ENCODE data around the gene SRGAP1. TPM values are rescaled to one million over a fixed set of nuclear protein-coding genes. Genes with fewer than 3 reads are reported as not detected.

SRGAP1 gene
- total and polyA plus RNA-seq, 2 of the 4 experiments (the other 2 are of a cell fraction), result 10.0 to 10.2 TPM

DNA sequence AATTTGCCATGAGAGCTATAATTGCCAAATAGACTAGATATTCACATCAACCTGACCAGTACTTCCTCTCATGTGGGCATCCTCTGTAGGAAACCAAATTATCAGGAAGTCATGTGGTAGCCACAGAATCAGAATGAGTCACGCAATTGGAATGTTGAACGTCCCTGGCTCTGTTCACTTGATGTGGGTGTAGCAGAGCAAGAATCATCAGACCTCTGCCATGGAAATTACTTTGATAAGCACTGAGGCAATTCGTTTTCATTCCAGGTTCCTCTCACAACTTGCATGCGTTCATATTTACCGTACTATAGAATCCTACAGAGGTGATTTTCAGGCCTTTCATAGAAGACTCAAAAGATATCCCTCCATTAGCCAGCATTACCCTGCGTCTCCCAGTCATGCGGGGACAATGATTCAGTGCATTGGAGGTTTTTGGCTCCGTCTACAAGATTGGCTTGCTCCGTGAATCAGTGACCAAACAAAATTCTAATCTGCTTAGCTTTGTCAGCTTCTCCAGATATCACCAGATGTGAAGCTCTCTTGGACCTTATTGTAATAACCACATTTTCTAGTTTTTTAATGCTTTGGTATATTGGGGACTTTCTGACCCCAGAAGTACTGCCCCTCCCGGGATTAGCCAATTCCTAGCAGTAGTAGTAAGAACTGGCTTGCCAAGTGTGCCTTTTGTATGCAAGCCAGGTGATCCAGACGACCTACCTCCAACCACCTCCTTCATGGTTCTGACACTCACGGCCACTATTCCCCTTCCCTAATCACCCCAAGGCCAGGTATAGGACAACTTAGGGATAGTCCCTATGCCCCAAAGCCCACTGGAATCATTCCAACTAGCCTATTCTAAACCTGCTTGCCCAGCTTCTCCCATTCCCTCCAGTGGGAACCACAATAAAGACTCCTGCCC is 244.2 kb downstream of the SRGAP1 start (continued):
- TF ChIP-seq, protein P1, sequence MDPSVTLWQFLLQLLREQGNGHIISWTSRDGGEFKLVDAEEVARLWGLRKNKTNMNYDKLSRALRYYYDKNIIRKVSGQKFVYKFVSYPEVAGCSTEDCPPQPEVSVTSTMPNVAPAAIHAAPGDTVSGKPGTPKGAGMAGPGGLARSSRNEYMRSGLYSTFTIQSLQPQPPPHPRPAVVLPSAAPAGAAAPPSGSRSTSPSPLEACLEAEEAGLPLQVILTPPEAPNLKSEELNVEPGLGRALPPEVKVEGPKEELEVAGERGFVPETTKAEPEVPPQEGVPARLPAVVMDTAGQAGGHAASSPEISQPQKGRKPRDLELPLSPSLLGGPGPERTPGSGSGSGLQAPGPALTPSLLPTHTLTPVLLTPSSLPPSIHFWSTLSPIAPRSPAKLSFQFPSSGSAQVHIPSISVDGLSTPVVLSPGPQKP (IDR thresholded peaks at IDR 0.05; ENCODE audit: borderline replicate concordance, low read depth, low read length), result no peak

GRCh38 chr12:64090047-64090446 is 245.5 kb downstream of the SRGAP1 start:
- CTCF ChIA-PET, result interaction anchor here (0.5 kb wide), 1 partner anchor 22 kb away, joined by 3 read pairs; no protein-coding TSS in a partner anchor
- no peaks in the 10 kb centered on the region for H3K27me3 ChIP-seq (ENCODE audit: control insufficient read depth, insufficient read depth, low read length)
- no peak overlapping the region for H3K27ac ChIP-seq (ENCODE audit: insufficient read depth, low read length)
- 0 out of 2 replicates have a peak overlapping the region, but pooled peaks have one; percentile 62 for H4K91ac ChIP-seq (ENCODE audit: insufficient read depth, low read depth, low read length)
- H3K56ac ChIP-seq (ENCODE audit: extremely low read depth, insufficient read depth, low read length), result no peak overlapping the region
- H3K79me1 ChIP-seq (ENCODE audit: low read depth in 1 of 2, low read length in 2 of 2), result peaks cover 18 to 52% of the 10 kb centered on the region in 2 experiments
- H2BK5ac ChIP-seq (ENCODE audit: low read depth, low read length, poor library complexity, severe bottlenecking), result peak overlapping the region; percentile 94
- H3K4ac ChIP-seq (ENCODE audit: low read depth, low read length), result peak overlapping the region; percentile 54; the same call in 1 of the 2 replicates
- peak overlapping the region; percentile 80; the same call in 1 of the 2 replicates for H2BK20ac ChIP-seq (ENCODE audit: low read depth, low read length)
- H3K36me3 ChIP-seq (ENCODE audit: control insufficient read depth, insufficient read depth, low read length), result peaks cover 8% of the 10 kb centered on the region
- peak overlapping the region; percentile 92; the same call in 1 of the 2 replicates for H3K23ac ChIP-seq (ENCODE audit: low read depth, low read length)
- POLR2A ChIA-PET (ENCODE audit: unreplicated experiment), result no interaction called here
- no peaks in the 10 kb centered on the region for H3K9me3 ChIP-seq (ENCODE audit: control insufficient read depth, insufficient read depth, low read length)
- H2BK15ac ChIP-seq (ENCODE audit: low read depth, low read length), result peak overlapping the region; percentile 86; the same call in 2 of the 3 replicates
- H4K5ac ChIP-seq (ENCODE audit: low read depth, low read length), result no peak overlapping the region
- H3K14ac ChIP-seq (replicated peaks; ENCODE audit: low read depth, low read length), result peak overlapping the region; percentile 83
- H3K4me1 ChIP-seq (ENCODE audit: control insufficient read depth, insufficient read depth, low read length), result peaks cover 21% of the 10 kb centered on the region
- H2AK5ac ChIP-seq (ENCODE audit: low read depth, low read length), result peak overlapping the region; percentile 27; the same call in 1 of the 2 replicates
- H2AFZ ChIP-seq (replicated peaks; ENCODE audit: low read length, poor library complexity), result no peak overlapping the region
- no peak overlapping the region for H2AK9ac ChIP-seq (replicated peaks; ENCODE audit: low read depth, low read length, poor library complexity)
- dilution Hi-C loops (cut with HindIII; ENCODE audit: low sequenced_read_pairs, unreplicated experiment), result no loop called here
- peak overlapping the region; percentile 89 for H2BK120ac ChIP-seq (ENCODE audit: low read depth, low read length)
- H3K18ac ChIP-seq (ENCODE audit: low read depth, low read length), result peak overlapping the region; percentile 80; the same call in 1 of the 2 replicates
- H3K4me2 ChIP-seq (ENCODE audit: low read depth, low read length), result no peak overlapping the region
- ATAC-seq (ENCODE audit: low read depth) (no peak), DNase-seq (no peak)
- no peak overlapping the region for H3K4me3 ChIP-seq (ENCODE audit: insufficient read depth, low read depth, low read length)
- BruUV-seq (replicated peaks), result no TSS peak
- intact Hi-C loops (cut with micrococcal nuclease), result no loop called here
- no CpG with 5 or more reads among the region's 1 CpG for WGBS, 2 experiments (ENCODE audit: extremely low coverage in 2 of 2, insufficient read length in 1 of 2)
- H4K8ac ChIP-seq (ENCODE audit: low read depth in 2 of 2, low read length in 2 of 2), result peak overlapping the region in 1 of 2 experiments; percentile 48; a peak in 1 of 4 replicates
- no peaks in the 10 kb centered on the region for H4K20me1 ChIP-seq (ENCODE audit: insufficient read depth, low read length)
- H3K9me1 ChIP-seq (ENCODE audit: insufficient read depth, low read length), result peaks cover 17% of the 10 kb centered on the region
- no peak overlapping the region for H3K9ac ChIP-seq (ENCODE audit: low read depth, low read length)
- in situ Hi-C loops (cut with MboI; ENCODE audit: low sequenced_read_pairs), result no loop called here
- no peak for TF ChIP-seq RCOR1 (IDR thresholded peaks at IDR 0.05; ENCODE audit: insufficient replicate concordance, low read length)
- TF ChIP-seq USF2 (IDR thresholded peaks at IDR 0.05; ENCODE audit: low read depth, low read length), result no peak
- TF ChIP-seq RFX5 (IDR thresholded peaks at IDR 0.05; ENCODE audit: low read depth, low read length), result no peak
- TF ChIP-seq FOS (IDR thresholded peaks at IDR 0.05; ENCODE audit: low read depth, low read length), result no peak
- no peak for TF ChIP-seq CEBPB (IDR thresholded peaks at IDR 0.05; ENCODE audit: low read depth, low read length)
- TF ChIP-seq MXI1 (IDR thresholded peaks at IDR 0.05; ENCODE audit: borderline replicate concordance, low read depth, low read length), result no peak
- TF ChIP-seq MAFK (IDR thresholded peaks at IDR 0.05; ENCODE audit: low read depth, low read length), result no peak
- no peak for TF ChIP-seq NFE2L2 (IDR thresholded peaks at IDR 0.05; ENCODE audit: low read depth, low read length)
- TF ChIP-seq, protein P2, sequence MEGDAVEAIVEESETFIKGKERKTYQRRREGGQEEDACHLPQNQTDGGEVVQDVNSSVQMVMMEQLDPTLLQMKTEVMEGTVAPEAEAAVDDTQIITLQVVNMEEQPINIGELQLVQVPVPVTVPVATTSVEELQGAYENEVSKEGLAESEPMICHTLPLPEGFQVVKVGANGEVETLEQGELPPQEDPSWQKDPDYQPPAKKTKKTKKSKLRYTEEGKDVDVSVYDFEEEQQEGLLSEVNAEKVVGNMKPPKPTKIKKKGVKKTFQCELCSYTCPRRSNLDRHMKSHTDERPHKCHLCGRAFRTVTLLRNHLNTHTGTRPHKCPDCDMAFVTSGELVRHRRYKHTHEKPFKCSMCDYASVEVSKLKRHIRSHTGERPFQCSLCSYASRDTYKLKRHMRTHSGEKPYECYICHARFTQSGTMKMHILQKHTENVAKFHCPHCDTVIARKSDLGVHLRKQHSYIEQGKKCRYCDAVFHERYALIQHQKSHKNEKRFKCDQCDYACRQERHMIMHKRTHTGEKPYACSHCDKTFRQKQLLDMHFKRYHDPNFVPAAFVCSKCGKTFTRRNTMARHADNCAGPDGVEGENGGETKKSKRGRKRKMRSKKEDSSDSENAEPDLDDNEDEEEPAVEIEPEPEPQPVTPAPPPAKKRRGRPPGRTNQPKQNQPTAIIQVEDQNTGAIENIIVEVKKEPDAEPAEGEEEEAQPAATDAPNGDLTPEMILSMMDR (conservative IDR thresholded peaks at IDR 0.05; ENCODE audit: low read depth, low read length), result no peak
- TF ChIP-seq SMC3 (IDR thresholded peaks at IDR 0.05; ENCODE audit: low read depth, low read length), result no peak
